Ascending aorta (tissue), 2 donors: ENCODE measurements around the gene ANKLE1. TPM values are rescaled to one million over a fixed set of nuclear protein-coding genes. Genes with fewer than 3 reads are reported as not detected.

Experiments
- DNase-seq, 2 donors: peaks; one replicate each; pipeline ENCODE4 v3.0.0-alpha.2; 2019; ENCODE audit warnings: low spot score in 2 of 2
- H3K27ac ChIP-seq, 2 donors: fragments of 200-600 bp; sonication (generic); one replicate each; pipeline ENCODE4 v1.5.1; 2016 to 2017; ENCODE audit warnings: mild to moderate bottlenecking in 1 of 2
- H3K27me3 ChIP-seq: fragments of 200-600 bp; sonication (generic); one replicate; pipeline ENCODE4 v1.5.1; 2017
- H3K36me3 ChIP-seq, 2 donors: fragments of 200-600 bp; sonication (generic); one replicate each; pipeline ENCODE4 v1.5.1; 2016
- H3K4me1 ChIP-seq, 2 donors: fragments of 200-600 bp; sonication (generic); one replicate each; pipeline ENCODE4 v1.5.1; 2016 to 2017; ENCODE audit warnings: mild to moderate bottlenecking in 1 of 2
- H3K4me3 ChIP-seq, 2 donors: fragments of 200-600 bp; sonication (generic); one replicate each; pipeline ENCODE4 v1.5.1; 2016 to 2017; ENCODE audit warnings: mild to moderate bottlenecking in 1 of 2
- H3K9me3 ChIP-seq, 2 donors: fragments of 200-600 bp; sonication (generic); one replicate each; pipeline ENCODE4 v1.5.1; 2016
- intact Hi-C: fragments of 100-400 bp; cut with DNase I; formaldehyde crosslinking; loops from one replicate; pipeline ENCODE4 v1.15.1; 2023
- total RNA-seq: library from RNA; depleted of rRNA; stranded (reverse); fragments of >200 nt; gene quantifications from one replicate; pipeline ENCODE4 v1.1.0, GENCODE V29; 2016
- TF ChIP-seq, protein P1 (sequence below), 3 experiments: fragments of 200-600 bp in 2 of 3; fragments of 450-650 bp in 1 of 3; sonication (generic) in 2 of 3; IDR thresholded peaks; one replicate each; pipeline ENCODE4 v1.5.1; 2016 to 2019; ENCODE audit warnings: antibody characterized with exemption in 3 of 3, mild to moderate bottlenecking in 1 of 3, moderate library complexity in 1 of 3

Gene ANKLE1
- total RNA-seq, 1 donor from 2014 or later, result not detected

DNA sequence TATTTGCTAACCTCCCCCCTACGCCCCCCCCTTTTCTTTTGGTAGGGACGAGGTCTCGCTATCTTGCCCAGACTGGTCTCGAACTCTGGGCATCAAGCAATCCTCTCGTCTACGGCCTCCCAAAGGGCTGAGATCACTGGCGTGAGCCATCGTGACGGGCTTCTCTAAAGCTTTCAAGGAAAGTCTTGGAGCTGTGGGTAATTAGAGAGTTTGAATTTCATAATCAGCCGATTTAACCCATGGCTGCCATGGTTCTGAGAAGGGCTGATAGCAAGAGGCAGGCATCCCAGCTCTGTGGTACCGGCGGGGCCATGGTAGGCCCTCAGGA lies 22.2 kb downstream of the ANKLE1 start:
- Histone ChIP-seq H3K36me3 (peaks cover 0 to 3% of the 10 kb centered on the region in 2 donors), H3K4me1 (peaks cover 2 to 22% of the 10 kb centered on the region in 2 donors), H3K27me3 (no peaks in the 10 kb centered on the region), H3K27ac (peak overlapping the region; percentile 45 to 81), H3K4me3 (peak overlapping the region; percentile 73 to 88), H3K9me3 (no peaks in the 10 kb centered on the region)
- TF ChIP-seq, protein P1, sequence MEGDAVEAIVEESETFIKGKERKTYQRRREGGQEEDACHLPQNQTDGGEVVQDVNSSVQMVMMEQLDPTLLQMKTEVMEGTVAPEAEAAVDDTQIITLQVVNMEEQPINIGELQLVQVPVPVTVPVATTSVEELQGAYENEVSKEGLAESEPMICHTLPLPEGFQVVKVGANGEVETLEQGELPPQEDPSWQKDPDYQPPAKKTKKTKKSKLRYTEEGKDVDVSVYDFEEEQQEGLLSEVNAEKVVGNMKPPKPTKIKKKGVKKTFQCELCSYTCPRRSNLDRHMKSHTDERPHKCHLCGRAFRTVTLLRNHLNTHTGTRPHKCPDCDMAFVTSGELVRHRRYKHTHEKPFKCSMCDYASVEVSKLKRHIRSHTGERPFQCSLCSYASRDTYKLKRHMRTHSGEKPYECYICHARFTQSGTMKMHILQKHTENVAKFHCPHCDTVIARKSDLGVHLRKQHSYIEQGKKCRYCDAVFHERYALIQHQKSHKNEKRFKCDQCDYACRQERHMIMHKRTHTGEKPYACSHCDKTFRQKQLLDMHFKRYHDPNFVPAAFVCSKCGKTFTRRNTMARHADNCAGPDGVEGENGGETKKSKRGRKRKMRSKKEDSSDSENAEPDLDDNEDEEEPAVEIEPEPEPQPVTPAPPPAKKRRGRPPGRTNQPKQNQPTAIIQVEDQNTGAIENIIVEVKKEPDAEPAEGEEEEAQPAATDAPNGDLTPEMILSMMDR (IDR thresholded peaks at IDR 0.05), result no peak
- intact Hi-C loops, result loop anchor here (2.0 to 5.0 kb wide), 3 partner anchors 31 to 57 kb away; partner anchors contain the start of genes ANO8, BABAM1 and NR2F6
- no peak for DNase-seq

DNA sequence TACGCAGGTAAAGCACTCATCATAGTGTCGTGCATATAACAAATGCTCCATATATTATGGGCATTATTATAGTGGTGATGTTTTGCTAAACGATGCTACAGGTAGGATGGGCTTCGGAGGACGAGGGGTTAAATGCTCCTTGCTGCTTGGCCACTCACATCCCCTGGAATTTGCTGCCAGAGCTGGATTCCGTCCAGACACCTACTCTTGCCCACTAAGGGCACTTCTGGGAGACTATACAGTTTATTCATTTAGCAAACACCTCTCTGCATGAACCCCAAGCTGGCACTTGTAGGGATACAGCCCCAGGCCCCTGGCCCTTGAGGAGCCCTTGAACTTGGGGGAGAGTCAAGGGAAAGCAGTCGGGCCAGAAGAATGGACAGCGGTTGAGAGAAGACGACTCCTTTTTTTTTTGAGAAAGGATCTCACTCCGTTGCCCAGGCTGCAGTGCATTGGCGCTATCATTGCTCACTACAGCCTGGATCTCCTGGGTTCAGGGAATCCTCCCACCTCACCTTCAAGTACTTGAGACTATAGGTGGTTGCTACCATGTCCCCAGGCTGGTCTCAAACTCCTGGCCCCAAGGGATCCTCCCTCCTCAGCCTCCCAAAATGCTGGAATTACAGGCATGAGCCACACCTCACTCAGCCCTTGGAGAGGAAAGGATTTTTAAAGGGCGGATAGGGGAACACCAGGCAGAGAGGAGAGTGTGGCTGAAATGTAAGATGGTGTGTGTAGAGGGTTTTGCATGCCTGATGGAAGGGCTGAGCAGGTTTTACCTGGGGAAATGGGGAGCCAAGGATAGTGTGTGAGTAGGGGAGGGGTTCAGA lies 22.9 kb downstream of the ANKLE1 start:
- intact Hi-C loops, result loop anchor here (1.0 to 5.0 kb wide), 4 partner anchors 12 to 57 kb away; partner anchors contain the start of genes ANO8, BABAM1 and NR2F6
- H3K27ac ChIP-seq, result peak overlapping the region; percentile 81 to 90
- H3K9me3 ChIP-seq, result no peaks in the 10 kb centered on the region
- peaks cover 2 to 22% of the 10 kb centered on the region in 2 donors for H3K4me1 ChIP-seq
- DNase-seq, result no peak
- TF ChIP-seq, protein P1 (IDR thresholded peaks at IDR 0.05), result no peak
- H3K4me3 ChIP-seq, result peak overlapping the region in 1 of 2 donors; percentile 72
- H3K27me3 ChIP-seq, result no peaks in the 10 kb centered on the region
- no peaks in the 10 kb centered on the region for H3K36me3 ChIP-seq

- TF ChIP-seq, protein P1 (IDR thresholded peaks at IDR 0.05), result no peak
- Histone ChIP-seq H3K4me3 (peak overlapping the region; percentile 66 to 72), H3K4me1 (peaks cover 2 to 25% of the 10 kb centered on the region in 2 donors), H3K27ac (peak overlapping the region; percentile 81 to 90), H3K36me3 (no peaks in the 10 kb centered on the region), H3K9me3 (no peaks in the 10 kb centered on the region), H3K27me3 (no peaks in the 10 kb centered on the region)
- DNase-seq, result no peak
- intact Hi-C loops, result loop anchor here (1.0 to 2.0 kb wide), 3 partner anchors 13 to 38 kb away; partner anchors contain the start of genes ANO8 and BABAM1
Observed at GRCh38 chr19:17305216-17305516, 23.5 kb downstream of the ANKLE1 start.

- Histone ChIP-seq H3K27me3 (no peaks in the 10 kb centered on the region), H3K4me3 (peak within 1 kb of the TSS; percentile 66 to 72), H3K36me3 (no peaks in the 10 kb centered on the region), H3K27ac (peak within 1 kb of the TSS; percentile 81 to 90), H3K9me3 (no peaks in the 10 kb centered on the region), H3K4me1 (peaks cover 2 to 30% of the 10 kb centered on the region in 2 donors)
- TF ChIP-seq, protein P1 (IDR thresholded peaks at IDR 0.05), result peak; percentile 79 to 91 (median 81)
- intact Hi-C loops, result loop anchor here (1.0 to 2.0 kb wide), 3 partner anchors 13 to 39 kb away; partner anchors contain the start of genes ANO8 and BABAM1
- peak; percentile 89 to 97 for DNase-seq
Observed at GRCh38 chr19:17305517-17306284, 24.0 kb downstream of the ANKLE1 start, which contains the start of gene MRPL34. MRPL34 (plus strand) TSS chr19:17305872; CDS start chr19:17305893, 21 bp downstream.

- Histone ChIP-seq H3K27ac (peak overlapping the region; percentile 81 to 90), H3K4me1 (peaks cover 7 to 34% of the 10 kb centered on the region in 2 donors)
- intact Hi-C loops, result no loop called here
Observed at GRCh38 chr19:17306285-17306714, 24.6 kb downstream of the ANKLE1 start.

More at GRCh38 chr19:17306285-17306714, 24.6 kb downstream of the ANKLE1 start:
- Histone ChIP-seq H3K9me3 (no peaks in the 10 kb centered on the region), H3K4me3 (peak overlapping the region; percentile 66 to 72), H3K36me3 (no peaks in the 10 kb centered on the region), H3K27me3 (no peaks in the 10 kb centered on the region)
- TF ChIP-seq, protein P1 (IDR thresholded peaks at IDR 0.05), result no peak
- DNase-seq, result no peak
